Endothelial cell of umbilical vein (primary cell): Measurements from ENCODE around the gene SUGP2.

Experiments used
- EZH2 ChIP-seq: IDR thresholded peaks from 2 replicates; pipeline ENCODE4 v1.6.1; 2012; ENCODE audit warnings: borderline replicate concordance, low read depth, mild to moderate bottlenecking, moderate library complexity, low read length, inconsistent platforms; ENCODE audit not compliant: severe bottlenecking
- POLR2A ChIP-seq: IDR thresholded peaks from 2 replicates; pipeline ENCODE4 v1.6.1; 2012; ENCODE audit warnings: low read depth, mild to moderate bottlenecking, control low read depth, low read length
- TF ChIP-seq, protein P1 (sequence below), 2 donors: IDR thresholded peaks; 1 replicate in 1 of 2; 2 replicates in 1 of 2; pipeline ENCODE4 v1.5.1; 2011; ENCODE audit warnings: low read length in 2 of 2, mild to moderate bottlenecking in 2 of 2, moderate library complexity in 2 of 2, control low read depth in 1 of 2, inconsistent platforms in 1 of 2, low read depth in 1 of 2; ENCODE audit not compliant: insufficient read depth in 1 of 2; ENCODE audit errors: extremely low read depth in 1 of 2

DNA sequence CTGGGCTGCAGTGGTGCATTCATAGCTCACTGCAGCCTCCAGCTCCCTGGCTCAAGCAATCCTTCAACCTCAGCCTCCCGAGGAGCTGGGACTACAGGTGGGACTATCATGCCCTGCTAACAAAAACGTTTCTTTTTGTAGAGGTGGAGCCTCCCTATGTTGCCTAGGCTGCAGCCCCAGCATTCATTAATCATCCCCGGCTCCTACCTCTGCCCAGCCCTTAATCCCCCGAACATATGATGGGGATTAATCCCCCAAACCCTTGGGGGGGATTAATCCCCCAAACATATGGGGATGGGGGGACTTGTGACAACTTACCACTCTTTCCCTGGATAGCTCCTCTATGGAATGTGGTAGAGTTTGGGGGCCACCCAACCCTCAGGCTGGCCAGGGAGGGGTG, 45.9 kb downstream of the SUGP2 start:
- TF ChIP-seq, protein P1, sequence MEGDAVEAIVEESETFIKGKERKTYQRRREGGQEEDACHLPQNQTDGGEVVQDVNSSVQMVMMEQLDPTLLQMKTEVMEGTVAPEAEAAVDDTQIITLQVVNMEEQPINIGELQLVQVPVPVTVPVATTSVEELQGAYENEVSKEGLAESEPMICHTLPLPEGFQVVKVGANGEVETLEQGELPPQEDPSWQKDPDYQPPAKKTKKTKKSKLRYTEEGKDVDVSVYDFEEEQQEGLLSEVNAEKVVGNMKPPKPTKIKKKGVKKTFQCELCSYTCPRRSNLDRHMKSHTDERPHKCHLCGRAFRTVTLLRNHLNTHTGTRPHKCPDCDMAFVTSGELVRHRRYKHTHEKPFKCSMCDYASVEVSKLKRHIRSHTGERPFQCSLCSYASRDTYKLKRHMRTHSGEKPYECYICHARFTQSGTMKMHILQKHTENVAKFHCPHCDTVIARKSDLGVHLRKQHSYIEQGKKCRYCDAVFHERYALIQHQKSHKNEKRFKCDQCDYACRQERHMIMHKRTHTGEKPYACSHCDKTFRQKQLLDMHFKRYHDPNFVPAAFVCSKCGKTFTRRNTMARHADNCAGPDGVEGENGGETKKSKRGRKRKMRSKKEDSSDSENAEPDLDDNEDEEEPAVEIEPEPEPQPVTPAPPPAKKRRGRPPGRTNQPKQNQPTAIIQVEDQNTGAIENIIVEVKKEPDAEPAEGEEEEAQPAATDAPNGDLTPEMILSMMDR (IDR thresholded peaks at IDR 0.05; ENCODE audit: extremely low read depth in 1 of 2, insufficient read depth in 1 of 2, low read depth in 1 of 2, low read length in 2 of 2) = no peak
- no peak for TF ChIP-seq EZH2
- TF ChIP-seq POLR2A = no peak
